ENCODE data around the gene SPACA4.
A peak's percentile ranks its signal among the peaks of the same experiment; 100 is the strongest.
"Not testable (repeated sequence)": the region's sequence is repeated elsewhere in the genome, so short reads cannot be mapped to it uniquely, and the experiment has no call there.

The SPACA4 gene, protein sequence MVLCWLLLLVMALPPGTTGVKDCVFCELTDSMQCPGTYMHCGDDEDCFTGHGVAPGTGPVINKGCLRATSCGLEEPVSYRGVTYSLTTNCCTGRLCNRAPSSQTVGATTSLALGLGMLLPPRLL

DNA sequence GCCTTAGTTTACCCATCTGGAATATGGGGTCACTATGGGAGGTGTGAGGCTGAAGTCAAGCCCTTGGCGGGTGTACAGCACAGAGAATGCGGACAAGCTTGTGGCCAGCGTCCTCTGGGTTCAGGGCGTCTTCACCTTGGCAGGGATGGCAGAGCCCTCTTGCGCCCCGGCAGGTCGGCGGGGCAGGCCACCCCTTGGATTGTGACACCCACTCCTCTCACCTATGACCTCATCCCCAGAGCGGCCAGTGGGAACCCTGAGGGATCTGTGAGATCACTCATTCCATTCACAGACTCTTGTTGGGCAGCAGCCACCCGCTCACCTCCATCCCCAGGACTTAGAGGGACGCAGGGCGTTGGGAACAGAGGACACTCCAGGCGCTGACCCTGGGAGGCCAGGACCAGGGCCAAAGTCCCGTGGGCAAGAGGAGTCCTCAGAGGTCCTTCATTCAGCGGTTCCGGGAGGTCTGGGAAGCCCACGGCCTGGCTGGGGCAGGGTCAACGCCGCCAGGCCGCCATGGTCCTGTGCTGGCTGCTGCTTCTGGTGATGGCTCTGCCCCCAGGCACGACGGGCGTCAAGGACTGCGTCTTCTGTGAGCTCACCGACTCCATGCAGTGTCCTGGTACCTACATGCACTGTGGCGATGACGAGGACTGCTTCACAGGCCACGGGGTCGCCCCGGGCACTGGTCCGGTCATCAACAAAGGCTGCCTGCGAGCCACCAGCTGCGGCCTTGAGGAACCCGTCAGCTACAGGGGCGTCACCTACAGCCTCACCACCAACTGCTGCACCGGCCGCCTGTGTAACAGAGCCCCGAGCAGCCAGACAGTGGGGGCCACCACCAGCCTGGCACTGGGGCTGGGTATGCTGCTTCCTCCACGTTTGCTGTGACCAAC lies at the start of gene SPACA4:
Gene SPACA4 (plus strand): TSS at position 280 of the 896 bp plus-strand sequence. CDS start 237 bp downstream, at position 517.
- DNase-seq: no peak

DNA sequence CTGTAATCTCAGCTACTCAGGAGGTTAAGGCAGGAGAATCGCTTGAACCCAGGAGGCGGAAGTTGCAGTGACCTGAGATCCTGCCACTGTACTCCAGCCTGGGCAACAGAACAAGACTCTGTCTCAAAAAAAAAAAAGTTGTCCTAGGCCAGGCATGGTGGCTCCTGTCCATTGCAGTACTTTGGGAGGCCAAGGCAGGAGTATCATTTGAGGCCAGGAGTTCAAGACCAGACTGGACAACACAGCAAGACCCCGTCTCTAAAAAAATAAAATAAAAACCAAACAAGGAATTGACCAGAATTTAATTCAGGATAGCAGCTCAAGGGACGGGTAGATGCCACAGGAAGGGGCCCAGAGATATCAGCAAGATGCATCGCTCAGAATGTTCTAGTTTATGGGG lies 49.7 kb upstream of the SPACA4 start:
- DNase-seq: no peak

DNA sequence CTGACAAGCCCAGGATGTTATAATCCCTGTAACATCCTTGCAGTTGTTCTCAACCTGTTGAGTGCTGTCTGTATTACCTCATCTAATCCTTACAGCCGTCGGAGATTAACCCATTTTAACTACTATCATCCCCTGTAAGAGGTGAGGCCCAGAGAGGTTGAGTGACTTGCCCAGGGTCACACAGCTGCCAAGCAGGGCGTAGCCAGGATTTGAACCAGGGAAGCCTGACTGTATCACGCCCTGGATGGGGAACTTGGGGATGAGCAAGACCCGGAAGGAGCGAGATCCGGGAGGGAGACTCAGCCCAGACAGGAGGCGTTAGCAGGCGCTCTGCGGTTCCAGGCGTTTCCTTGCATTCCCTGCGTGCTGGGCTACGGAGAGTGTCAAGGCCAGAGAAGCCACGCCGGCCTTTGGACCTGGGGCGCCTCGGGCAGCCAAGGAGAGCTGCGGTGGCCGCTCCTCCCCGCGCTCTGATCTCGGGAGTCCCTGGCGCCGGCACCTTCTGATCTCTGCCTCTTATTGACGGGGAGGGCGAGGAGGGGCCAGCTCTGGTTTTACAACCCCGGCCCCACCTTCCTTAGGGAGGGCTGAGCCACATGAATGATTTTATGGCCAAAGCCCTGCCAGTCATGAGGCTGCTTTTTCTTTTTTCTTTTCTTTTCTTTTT lies 48.4 kb upstream of the SPACA4 start:
- no peak for DNase-seq

DNA sequence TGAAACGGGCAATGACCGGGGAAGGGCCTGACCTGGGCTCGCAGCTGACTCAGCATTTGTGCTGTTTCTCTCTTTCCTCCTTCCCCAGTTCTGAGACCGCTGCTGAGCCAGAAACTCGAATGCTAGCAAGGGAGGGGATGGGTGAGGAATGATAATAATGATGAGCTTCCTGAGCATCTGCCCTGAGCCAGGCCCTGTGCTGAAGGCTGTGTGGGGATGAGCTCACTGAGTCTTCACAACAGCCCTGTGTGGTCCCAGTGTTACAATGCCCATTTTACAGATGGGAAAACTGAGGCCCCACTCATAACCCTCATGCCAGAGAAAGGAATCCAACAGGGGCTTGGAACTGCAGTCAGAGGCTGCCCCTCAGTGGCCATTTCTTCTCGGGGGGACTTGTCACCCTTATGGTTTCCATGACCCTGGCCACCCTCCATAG lies 46.4 kb upstream of the SPACA4 start:
- DNase-seq: no peak

DNA sequence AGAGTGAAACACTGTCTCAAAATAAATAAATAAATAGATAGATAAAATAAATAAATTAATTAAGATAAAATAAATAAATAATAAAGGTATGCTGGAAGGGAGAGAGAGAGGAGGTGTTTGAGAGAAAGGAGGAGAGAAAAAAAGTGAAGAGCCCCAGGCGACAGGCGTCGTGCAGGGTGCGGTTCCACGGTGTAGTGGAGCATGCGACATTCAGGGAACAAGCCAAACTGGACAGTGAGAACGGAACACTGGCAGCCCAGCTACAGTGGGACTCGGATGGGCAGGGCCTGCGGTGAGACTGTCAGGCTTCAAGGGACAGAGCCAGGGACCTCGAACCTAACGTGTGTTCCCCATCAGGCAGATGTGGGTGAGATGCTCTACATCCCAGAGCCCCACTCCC lies 45.1 kb upstream of the SPACA4 start:
- no peak for DNase-seq

DNA sequence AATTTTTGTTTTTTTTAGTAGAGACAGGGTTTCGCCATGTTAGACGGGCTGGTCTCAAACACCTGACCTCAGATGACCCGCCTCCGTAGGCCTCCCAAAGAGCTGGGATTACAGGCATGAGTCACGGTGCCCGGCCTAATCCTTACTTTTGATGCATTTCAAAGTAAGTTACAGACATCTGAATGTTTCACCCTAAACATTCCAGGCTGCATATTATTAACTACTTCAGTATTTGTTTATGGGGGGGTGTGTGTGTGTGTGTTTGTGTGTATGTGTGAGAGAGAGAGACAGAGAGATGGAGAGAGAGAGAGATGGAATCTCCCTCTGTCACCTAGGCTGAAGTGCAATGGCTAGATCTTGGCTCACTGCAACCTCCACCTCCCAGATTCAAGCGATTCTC lies 41.5 kb upstream of the SPACA4 start:
- DNase-seq: no peak

DNA sequence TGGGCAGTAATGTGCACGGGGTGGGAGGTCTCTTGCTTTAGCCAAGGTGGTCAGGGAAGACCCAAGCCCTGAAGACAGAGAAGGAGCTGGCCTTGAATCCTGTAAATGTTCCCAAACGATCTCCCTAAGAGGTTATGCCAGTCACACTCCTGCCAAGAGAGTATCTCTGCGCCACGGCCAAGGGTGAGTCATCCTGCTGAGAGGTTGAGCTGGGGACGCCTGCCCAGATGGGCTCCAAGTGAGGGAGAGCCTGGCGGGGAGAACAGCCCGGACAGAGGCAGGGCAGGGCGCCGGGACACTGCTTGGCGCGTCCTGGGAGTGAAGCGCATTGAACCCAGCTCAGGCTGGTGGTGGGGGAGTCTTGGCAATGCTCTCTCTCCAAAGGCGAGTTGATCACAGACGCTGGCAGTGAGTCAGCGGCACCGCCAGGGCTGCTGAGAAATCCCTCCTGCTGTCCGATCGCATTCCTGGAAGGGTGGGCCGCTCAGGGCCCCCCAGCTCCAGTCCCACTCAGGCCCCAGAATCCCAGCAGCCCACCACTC lies 38.1 kb upstream of the SPACA4 start:
- DNase-seq: peak; percentile 58

DNA sequence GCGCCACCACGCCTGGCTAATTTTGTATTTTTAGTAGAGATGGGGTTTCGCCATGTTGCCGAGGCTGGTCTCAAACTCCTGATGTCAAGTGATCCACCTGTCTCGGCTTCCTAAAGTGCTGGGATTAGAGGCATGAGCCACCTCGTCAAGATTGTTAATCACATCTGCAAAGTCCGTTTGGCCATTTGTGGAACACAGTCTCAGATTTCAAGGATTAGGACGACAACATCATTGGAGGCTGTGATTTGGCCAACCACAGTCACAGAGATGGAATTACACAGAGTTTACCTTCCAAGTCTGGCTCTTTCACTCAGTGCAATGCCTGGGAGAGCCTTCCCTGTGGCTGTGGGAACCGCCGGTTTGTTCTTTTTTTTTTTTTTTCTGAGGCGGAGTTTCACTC lies 36.7 kb upstream of the SPACA4 start:
- no peak for DNase-seq

DNA sequence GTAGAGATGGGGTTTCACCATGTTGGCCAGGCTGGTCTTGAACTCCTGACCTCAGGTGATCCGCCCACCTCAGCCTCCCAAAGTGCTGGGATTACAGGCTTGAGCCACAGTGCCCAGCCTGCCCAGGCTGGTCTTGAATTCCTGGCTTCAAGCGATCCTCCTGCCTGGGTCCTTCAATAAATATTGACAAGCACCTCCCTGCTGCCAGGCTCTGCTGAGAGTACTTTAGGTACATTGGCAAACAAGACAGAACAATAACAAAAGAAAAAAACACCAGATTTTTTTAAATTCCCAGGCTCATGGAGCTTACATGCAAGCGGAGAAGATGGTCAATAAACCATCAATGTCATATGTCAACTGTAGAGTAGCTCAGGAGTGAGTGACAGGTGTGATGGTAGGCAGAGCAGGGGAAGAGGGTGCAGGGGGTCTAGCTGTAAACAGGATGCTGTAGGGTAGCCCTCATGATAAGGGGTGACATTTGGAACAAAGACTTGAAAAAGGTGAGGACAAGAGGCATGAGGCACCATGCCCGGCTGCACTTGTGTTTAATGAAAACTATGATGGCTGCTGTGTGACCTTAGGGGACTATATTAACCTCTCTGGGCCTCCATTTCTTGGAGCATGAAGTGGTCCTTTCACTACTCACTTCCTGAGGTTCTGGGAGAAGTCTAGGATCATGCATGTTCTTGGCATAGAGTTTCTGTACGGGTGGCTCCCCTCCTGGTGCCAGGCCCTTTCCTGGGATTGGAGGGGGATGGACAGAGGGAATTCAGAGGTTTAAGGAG lies 35.0 kb upstream of the SPACA4 start:
- DNase-seq: no peak

DNA sequence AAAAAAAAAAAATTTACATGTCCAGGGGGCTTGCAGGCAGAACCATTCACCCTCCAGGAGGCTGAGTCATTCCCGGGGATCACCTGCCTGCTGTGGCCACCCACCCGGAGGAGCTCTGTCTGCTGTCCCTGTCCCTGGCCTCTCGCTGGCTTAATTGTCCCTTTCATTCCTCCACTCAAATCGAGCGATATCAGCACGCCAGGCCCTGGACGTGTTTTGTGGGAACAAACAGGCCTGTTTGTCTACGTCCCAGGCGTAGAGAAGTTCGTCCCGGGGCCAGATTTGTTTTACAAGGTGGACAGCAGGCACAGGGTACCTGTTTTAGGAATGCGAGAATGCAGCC lies 33.4 kb upstream of the SPACA4 start:
- DNase-seq: no peak

DNA sequence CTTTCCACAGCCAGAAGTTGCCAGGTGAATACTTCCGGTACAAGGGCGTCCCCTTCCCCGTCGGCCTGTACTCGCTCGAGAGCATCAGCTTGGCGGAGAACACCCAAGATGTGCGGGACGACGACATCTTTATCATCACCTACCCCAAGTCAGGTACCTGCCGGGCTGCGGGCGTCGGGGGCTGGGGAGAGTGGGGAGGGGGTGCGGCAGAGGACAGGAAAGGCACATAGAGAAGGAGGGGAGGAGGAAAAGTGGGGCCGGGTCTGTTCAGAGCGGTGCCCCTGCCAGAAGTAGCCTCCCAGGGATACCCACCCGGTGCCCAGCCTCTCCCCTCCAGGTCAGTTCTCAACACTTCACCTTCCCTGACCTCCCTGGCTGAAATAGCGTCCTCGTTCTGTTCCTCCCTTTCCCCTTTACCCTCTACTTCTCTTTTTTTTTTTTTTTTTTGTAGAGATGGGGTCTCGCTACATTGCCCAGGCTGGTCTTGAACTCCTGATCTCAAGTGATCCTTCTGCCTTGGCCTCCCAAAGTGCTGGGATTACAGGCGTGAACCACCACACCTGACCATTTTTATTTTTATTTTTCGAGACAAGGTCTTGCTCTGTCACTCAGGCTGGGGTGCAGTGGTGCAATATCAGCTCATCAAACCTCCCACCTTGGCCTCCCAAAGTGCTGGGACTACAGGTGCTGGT lies 30.5 kb upstream of the SPACA4 start:
- DNase-seq: no peak

DNA sequence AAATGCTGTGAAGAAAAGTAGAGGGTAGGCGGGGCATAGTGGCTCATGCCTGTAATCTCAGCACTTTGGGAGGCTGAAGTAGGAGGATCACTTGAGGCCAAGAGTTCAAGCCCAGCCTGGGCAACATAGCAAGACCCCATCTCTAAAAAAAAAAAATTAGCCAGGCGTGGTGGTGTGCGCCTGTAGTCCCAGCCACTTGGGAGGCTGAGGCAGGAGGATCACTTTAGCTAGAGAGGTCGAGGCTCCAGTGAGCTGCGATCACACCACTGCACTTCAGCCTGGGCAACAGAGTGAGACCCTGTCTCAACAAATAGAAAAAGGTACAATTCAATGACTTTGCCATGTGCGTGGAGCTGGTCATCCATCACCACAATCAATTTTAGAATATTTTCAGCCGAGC lies 28.6 kb upstream of the SPACA4 start:
- DNase-seq: not testable (repeated sequence)

DNA sequence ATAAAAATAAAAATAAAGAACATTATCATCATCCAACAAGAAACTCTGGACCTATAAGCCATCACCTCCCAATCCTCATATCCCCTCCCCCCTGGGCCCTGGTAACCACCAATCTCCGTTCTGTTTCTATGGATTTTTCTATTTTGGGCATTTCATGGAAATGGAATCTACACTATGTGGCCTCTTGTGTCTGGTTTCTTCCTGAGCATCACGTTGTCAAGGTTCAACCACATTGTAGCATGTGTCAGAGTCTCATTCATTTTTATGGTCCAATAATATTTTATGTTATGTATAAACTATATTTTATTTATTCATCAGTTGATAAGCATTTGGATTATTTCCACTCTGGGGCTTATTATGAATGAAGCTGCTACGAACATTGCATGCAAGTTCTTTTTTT lies 27.7 kb upstream of the SPACA4 start:
- no peak for DNase-seq

DNA sequence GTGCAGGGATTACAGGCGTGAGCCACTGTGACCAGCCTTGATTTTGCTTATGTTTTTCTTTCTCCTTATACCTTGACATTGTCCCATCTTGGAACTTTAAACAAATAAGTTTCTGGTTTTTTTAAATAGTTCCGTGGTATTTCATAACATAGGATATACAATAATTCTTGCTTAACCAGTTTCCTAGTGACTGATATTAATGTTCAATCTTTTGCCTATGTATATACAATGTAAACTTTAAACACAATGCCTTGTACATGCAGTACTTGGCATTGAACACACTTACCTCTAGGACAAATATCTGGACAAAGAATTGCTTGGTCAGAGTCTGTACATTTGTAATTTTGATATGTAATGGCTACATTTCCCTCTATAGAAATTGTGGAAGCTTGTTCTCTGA lies 24.4 kb upstream of the SPACA4 start:
- no peak for DNase-seq

DNA sequence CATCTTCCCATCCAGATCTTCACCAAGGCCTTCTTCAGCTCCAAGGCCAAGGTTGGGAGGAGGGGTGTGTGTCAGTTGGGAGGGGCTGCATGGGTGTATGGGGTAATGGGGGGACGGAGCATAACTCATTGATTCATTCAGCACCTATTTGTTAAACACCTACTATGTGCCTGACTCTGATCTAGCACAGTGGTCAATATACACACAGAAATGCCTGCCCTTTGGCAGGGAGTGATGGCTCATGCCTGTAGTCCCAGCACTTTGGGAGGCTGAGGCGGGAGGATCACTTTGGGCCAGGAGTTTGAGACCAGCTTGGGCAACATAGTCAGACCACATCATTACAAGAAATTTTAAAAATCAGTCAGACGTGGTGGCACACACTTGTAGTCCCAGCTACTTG lies 19.2 kb upstream of the SPACA4 start:
- DNase-seq: no peak

DNA sequence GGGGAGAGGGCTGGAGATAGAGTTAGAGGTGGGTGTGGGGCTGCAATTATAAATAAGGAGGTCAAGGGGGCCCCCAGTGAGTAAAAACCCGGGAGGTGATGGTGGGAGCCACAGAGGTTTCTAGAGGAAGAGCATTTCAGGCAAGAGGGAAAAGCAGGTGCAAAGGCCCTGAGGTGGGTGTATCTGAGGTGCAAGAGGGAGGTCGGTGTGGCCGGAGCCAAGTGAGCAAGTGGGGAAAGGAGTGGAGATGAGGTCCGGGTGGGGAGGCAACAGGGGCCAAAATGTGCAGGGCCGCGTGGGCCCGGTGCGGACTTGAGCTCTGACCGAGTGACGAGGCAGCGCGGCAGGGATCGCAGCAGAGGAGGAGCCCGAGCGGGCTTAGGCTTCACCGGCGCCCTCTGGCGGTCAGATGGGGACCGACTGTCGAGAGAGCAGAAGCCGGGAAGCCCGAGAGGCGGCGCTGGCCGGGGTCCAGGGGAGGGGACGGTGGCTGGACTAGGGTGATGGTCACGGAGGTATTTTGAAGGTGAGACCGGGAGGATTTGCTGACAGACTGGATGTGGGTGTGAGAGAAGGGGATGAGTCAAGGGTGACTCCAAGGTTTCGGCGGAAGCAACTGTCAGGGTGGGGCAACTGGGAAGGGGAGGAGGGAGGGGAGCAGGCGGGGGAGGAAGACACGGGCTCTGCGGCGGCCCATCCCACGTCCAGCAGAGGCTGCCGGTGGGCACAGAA lies 17.7 kb upstream of the SPACA4 start:
- peak; percentile 67 for DNase-seq

DNA sequence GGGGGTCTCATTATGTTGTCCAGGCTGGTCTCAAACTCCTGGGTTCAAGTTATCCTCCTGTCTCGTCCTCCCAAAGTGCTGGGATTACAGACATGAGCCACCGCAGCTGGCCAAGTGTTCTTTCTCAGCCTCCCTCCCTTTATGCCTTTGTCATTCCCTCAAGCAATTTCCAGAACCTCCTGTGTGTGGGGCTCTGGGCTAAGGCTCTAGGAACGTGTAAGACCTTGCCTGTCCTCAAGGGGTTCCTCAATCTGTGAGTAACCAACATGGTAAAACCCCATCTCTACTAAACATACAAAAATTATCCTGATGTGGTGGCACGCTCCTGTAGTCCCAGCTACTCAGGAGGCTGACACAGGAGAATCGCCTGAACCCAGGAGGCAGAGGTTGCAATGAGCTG lies 15.5 kb upstream of the SPACA4 start:
- DNase-seq: no peak

DNA sequence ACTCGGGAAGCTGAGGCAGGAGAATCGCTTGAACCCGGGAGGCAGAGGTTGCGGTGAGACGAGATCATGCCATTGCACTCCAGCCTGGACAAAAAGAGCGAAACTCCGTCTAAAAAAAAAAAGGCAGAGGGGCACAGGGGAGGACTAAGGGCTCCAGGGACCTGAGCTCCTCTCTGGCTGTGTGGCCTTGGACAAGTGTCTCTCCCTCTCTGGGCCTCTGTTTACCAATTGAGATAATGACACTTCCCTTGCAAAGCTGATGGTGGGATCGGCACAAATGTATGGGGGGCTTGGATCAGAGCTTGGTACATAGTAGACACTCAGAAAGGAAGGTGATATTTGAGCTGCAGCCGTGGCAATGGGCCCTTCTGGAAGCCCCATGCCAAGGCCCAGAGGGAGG lies 11.4 kb upstream of the SPACA4 start:
- no peak for DNase-seq

DNA sequence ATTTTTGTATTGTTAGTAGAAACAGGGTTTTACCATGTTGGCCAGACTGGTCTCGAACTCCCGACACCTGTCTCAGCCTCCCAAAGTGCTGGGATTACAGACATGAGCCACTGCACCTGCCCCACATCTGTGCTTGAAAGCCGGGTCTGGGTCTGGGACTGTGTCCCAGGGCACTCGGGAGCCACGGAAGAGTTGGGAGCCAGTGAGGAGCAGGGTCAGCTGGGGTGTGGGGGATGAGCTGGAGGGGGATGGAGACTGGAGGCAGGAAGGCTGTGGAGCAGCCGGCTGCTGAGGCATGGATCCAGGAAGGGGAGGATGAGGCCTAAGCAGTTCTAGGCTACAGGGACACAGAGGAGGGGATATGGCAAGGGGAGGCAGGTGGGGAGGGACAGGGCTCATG lies 10.7 kb upstream of the SPACA4 start:
- no peak for DNase-seq

DNA sequence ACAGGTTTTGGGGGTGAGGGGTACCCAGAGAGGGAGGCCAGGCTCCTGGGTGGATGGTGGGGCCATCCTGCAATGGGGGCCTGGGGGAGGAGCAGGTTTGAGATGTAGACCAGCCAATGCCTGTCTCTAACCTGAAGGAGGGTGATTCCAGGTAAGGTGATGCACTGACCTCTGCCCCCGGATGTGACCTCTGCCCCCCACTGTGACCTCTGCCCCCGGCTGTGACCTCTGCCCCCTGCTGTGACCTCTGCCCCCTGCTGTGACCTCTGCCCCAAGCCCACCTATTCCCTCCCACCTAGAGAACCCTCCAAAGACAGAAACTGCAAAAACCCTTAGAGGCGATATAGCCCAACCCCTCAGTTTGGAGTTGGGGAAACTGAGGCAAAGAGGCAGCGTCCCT lies 10.3 kb upstream of the SPACA4 start:
- DNase-seq: no peak

DNA sequence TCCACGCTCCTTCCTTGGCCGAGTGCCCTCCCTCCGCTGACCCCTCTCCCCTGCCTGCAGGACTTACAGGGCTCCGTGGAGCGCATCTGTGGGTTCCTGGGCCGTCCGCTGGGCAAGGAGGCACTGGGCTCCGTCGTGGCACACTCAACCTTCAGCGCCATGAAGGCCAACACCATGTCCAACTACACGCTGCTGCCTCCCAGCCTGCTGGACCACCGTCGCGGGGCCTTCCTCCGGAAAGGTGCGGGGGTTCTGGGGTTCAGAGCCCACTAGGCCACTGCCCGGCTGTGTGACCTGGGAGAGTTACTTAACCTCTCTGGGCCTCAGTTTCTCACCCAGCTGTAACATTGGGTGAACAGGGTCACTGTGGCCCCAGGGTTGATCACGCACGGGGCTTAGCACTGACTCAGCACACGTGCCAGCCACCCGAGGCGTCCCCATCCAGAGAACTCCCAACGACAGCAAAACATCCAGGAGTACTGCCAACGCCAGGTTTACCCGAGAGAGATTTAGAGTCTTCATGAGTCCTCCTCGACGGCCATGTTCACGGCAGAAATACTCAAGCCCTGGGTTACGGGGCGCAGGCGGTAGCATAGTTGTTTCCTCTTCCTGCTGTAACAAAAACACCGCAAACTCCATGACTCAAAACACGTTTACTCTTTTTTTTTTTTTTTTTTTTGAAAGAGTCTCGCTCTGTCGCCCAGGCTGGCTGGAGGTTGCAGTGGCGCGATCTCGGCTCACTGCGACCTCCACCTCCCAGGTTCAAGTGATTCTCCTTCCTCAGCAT lies 9.7 kb upstream of the SPACA4 start:
- DNase-seq: no peak
